HG02571 (cell line): ENCODE measurements around the gene PPM1N.
"Not testable (repeated sequence)": the region's sequence is repeated elsewhere in the genome, so short reads cannot be mapped to it uniquely, and the experiment has no call there.

ENCODE experiments used
- ATAC-seq: cut with Tn5 transposase; IDR thresholded peaks from one replicate; pipeline ENCODE4 v1.9.1; 2021; ENCODE audit warnings: mild to moderate bottlenecking, moderate library complexity; ENCODE audit not compliant: unreplicated experiment

PPM1N gene

DNA sequence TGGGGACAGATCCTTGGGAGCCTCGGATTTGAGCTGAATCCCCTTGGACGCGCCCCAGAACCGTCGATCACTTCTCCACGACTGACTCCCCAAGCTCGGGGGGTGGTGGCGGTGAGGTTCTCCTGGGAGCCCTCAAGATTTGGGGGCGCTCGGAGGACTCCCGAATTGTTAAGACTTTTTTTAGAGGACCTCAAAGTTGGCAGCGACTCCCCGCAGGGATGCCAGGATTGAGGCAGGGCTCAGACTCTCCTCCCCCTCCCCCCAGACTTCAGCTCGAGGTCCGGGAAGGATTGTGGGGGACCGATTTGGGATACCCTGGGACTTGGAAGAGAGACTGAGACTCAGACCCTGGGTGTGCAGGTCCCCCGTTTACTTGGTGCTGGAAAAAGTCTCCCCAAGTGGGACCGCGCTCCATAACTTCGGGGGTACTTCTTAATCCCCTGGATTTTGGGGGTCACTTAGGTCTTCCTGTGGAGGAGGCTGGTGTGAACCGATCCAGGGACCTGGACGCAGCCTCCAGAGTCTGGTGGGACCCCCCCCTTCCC lies 9.7 kb downstream of the PPM1N start:
- ATAC-seq: no peak

GRCh38 chr19:45508417-45508860 lies 10.2 kb downstream of the PPM1N start:
- no peak for ATAC-seq

GRCh38 chr19:45508861-45509691 lies 10.8 kb downstream of the PPM1N start:
- no peak for ATAC-seq

- no peak for ATAC-seq
Observed at GRCh38 chr19:45509692-45510015, 11.4 kb downstream of the PPM1N start.

GRCh38 chr19:45510352-45510751 lies 12.1 kb downstream of the PPM1N start:
- not testable (repeated sequence) for ATAC-seq

DNA sequence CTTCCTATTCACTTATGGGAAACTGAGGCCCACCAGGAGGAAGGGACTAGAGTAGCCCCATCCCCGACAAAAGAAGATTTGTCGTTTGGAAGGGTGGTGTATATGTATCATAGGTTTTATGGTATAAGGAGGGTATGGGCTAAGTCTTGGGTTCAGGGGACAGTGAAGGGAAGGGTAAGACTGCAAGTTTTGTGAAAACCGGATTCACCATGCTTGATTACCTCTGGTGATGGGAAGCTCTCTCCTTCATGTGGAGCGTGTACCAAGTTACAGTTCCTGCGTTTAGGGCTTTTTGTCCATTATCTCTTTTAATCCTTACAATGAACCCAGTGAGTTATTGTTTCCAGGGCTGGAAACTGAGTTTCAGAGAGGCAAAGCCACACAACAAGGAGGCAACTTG lies 12.8 kb downstream of the PPM1N start:
- ATAC-seq: no peak

GRCh38 chr19:45512881-45513483 lies 14.7 kb downstream of the PPM1N start:
- ATAC-seq: no peak

- no peak for ATAC-seq
Observed at GRCh38 chr19:45514376-45515051, 16.3 kb downstream of the PPM1N start.

DNA sequence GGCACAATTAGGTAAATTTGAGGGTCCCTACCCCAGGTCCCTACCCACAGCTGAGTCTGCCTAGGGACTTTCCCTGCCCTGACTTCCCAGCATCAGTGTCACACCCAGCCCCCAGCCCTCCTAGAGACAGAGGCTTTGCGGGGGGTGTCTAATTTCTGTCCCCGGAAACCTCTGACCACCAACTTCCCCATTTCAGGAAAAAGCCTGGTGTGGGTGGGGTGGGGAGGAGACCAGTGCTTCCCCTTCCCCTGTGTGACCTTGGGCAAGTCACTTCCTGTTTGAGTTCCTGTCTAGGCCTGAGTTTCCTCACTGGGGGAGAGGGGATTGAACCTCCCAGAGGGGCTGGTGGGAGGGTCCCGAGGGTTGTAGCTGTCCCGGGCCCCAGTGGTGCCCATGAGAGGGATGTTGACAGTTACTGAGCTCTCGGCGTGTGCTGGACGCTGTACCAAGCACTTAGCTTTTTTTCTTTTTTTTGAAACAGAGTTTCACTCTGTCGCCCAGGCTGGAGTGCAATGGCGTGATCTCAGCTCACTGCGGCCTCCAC lies 16.9 kb downstream of the PPM1N start:
- ATAC-seq: no peak

DNA sequence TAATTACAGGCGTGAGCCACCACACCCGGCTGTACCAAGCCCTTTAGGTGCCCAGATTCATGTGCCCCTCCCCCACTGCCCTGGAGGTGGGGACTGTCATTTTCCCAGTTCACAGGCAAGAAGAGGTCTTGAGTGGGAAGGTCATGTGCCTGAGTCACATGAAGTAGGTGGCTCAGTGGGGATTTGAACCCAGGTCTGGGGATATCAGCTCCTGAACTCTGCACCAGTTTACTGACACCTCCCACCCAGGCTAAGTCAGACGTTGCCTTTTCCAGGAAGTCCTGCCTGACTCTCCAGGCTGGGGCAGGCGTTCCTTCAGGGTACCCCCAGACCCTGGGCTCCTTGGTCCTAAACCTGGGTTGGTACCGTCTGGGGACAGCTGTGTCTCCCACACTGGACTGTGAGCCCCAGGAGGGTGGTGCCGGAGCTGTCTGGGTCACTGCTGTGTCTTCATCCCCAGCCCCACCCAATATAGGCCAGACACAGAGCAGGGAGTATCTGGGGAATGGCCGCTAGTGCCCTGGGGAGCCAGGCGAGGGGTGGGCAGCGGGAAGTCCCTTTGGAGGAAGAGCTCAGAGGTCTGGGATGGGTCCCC lies 17.7 kb downstream of the PPM1N start:
- ATAC-seq: no peak

- no peak for ATAC-seq
Observed at GRCh38 chr19:45517238-45517637, 19.0 kb downstream of the PPM1N start.

GRCh38 chr19:45517641-45518468 lies 19.6 kb downstream of the PPM1N start:
- no peak for ATAC-seq

DNA sequence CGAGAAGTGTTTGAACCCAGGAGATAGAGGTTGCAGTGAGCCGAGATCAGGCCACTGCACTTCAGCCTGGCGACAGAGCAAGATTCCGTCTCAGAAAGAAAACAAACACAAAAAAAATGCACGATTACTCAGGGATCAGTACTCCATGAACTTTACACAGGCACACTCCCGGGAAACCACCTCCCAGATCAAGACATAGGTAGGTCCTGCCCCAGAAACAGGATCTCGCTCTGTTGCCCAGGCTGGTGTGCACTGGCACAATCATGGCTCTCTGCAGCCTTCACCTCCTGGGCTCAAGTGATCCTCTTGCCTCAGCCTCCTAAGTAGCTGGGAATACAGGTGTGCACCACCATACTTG lies 20.2 kb downstream of the PPM1N start:
- ATAC-seq: no peak

GRCh38 chr19:45522010-45522941 lies 24.0 kb downstream of the PPM1N start:
- ATAC-seq: no peak

DNA sequence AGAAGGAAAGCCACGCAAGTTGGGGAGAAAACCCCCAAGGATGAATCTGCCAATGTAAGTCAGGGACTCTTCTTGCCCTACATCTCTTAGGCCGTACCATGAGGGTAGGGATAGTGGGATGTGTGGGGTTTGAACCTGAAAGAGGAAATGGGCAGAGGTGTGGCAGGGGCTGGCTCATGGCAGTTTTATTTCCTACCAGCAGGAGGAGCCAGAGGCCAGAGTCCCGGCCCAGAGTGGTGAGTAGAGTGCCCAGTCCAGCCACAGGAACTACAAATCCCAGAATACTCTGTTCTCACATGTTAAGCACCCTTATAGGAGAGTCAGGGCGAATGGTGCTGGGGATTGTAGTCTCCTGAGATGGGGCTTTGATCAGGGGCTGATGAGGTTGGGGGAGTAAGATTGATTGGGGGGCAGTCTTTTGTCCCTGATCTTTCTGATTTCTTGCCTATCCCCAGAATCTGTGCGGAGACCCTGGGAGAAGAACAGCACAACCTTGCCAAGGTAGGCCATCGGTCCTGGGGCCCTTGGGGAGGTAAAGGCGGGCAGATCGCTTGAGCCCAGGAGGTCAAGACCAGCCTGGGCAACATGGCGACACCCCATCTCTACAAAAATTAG lies 25.5 kb downstream of the PPM1N start:
- no peak for ATAC-seq

DNA sequence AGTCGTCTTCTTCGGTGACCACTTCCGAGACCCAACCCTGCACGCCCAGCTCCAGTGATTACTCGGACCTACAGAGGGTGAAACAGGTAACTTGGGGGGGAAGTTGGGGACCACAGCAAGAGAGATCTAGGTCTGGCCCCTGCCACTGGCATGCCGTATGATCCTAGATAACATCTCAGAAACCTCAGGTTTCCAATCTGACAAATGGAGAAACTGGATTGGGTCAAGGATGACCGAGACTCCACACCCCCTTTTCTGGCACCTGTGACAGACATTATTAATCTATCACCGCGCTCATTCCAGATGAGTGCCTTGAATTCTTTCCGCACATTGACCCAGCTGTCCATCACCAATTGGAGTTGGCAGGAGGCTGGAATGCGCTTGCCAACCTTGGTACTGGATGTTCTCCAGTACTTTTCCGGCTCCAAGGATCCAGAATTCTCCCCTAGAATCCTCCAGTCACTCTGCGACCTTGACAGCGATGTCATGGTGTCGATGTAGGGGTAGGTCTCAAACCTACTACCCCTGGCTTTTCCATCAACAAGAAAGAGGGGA lies 26.4 kb downstream of the PPM1N start:
- no peak for ATAC-seq

- ATAC-seq: no peak
Observed at GRCh38 chr19:45526143-45526542, 27.9 kb downstream of the PPM1N start.

- ATAC-seq: no peak
Observed at GRCh38 chr19:45526971-45527370, 28.7 kb downstream of the PPM1N start.
